T-helper 1 cell (primary cell): ENCODE results near the gene GPR37L1.
"Not testable (repeated sequence)": the region's sequence is repeated elsewhere in the genome, so short reads cannot be mapped to it uniquely, and the experiment has no call there.

Experiments
- DNase-seq, 5 donors: peaks; one replicate each; pipeline ENCODE4 v3.0.0-alpha.2; 2012 to 2020

Gene GPR37L1

GRCh38 chr1:202110977-202111376, 11.7 kb upstream of the GPR37L1 start:
- no peak for DNase-seq

- DNase-seq = not testable (repeated sequence)
Observed at GRCh38 chr1:202111589-202111988, 11.1 kb upstream of the GPR37L1 start.

GRCh38 chr1:202112859-202113689, 9.6 kb upstream of the GPR37L1 start:
- DNase-seq = no peak

- DNase-seq = no peak
Observed at GRCh38 chr1:202113690-202114300, 8.9 kb upstream of the GPR37L1 start.

- DNase-seq = no peak
Observed at GRCh38 chr1:202116287-202116686, 6.4 kb upstream of the GPR37L1 start.

GRCh38 chr1:202117898-202118371, 4.8 kb upstream of the GPR37L1 start:
- no peak for DNase-seq

DNA sequence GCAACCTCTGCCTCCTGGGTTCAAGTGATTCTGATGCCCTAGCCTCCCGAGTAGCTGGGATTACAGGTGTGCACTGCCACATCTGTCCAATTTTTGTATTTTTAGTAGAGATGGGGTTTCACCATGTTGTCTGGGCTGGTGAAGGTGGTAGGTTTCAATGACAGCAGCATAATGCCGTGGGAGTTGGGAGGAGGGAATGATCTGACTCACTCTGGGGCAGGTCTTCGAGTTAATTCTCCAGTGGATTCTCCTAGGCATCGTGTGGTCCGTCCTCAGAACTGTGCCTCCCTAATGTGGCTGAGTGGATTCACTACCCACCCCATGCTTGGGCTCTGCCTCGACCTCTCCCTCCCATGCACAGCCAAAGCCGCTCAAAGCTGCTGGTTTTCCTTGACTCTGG, 1.7 kb upstream of the GPR37L1 start:
- no peak for DNase-seq

- no peak for DNase-seq
Observed at GRCh38 chr1:202123336-202123813, 658 bp downstream of the GPR37L1 start.

DNA sequence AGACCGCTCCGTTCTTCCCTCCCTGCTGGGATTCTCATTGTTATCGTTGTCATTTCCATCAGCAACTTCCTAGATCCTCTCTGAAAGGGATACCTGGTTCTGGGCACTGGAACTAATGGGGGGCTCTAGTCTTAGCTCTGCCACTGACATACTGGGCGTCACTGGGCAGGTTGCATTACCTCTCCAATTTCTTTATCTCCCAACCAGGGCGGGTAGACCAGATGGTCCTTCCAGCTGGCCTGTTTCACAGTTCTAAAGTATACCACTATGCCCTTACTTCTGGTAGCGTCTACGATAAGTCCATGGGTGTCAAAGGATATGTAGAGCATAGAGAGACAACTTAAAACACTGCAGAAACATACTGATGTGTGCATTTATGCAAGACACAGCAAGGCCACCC, 1.4 kb downstream of the GPR37L1 start:
- no peak for DNase-seq

DNA sequence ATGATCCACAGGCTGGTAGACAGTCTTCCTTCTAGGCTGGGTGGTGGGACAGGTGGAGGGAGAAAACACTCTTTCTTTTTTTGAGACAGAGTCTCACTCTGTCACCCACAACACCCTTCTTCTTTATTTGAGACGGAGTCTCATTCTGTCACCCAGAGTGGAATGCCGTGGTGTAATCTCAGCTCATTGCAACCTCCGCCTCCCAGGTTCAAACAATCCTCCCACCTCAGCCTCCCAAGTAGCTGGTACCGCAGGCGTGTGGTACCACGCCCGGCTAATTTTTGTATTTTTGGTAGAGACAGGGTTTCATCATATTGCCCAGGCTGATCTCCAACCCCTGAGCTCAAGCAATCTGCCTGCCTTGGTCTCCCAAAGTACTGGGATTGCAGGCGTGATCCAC, 2.9 kb downstream of the GPR37L1 start:
- no peak for DNase-seq

- DNase-seq = no peak
Observed at GRCh38 chr1:202126426-202126825, 3.7 kb downstream of the GPR37L1 start.

DNA sequence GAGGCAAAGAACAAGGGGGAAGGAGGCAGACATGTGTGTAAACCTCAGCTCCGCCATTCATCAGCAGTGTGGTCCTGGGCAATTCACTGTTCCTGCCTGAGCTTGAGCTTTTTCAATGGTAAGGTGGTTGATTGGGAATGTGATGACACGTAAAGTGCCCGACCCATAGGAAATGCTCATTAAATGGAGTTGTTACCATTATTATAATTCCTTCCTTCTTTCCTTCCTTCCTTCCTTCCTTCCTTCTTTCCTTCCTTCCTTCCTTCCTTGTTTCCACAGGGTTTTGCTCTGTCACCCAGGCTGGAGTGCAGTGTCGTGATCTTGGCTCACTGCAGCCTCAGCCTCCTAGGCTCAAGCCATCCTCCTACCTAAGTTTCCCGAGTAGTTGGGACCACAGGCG, 4.3 kb downstream of the GPR37L1 start:
- DNase-seq = no peak

- DNase-seq = no peak
Observed at GRCh38 chr1:202127836-202128622, 5.3 kb downstream of the GPR37L1 start.

DNA sequence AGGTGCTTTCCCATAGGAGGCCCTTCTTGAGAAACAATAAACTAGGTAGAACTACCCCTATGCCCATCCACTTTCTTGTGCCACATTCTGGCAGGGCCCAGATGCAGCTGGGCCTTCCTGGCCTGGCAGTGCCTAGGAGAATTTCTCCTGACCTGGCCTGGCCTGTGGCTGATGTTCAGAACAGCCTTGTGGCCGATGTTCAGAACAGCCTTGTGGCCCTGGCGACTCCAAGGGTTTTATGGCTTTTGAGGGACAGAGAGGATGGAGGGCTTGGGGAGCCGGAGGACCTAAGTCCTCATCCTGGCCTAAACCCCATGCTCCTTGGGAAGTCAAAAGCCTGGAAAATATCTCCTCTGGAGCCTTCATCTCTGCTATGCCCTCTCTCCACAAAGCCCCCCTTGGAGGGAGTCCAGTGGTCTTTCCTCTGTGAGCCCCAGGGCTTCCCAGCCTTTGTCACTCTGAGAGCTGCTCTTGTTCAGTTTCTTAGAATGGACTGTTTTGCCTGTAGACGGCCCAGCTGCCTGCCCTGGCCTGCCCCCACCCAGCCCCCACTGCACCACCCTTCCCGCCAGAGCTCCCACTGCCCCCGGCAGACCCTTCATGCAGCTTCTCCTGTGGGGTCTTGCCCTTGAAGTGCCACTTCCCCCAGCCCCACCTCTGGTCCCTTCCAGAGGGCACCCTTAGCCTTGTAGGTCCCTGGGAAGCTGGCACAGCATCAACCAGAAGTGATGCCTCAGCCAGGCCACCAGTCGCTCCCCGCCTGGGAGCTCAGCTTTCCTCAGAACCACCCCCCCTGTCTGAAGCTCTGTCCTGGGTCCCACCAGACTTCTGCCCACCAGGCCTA, 7.0 kb downstream of the GPR37L1 start:
- DNase-seq = no peak

DNA sequence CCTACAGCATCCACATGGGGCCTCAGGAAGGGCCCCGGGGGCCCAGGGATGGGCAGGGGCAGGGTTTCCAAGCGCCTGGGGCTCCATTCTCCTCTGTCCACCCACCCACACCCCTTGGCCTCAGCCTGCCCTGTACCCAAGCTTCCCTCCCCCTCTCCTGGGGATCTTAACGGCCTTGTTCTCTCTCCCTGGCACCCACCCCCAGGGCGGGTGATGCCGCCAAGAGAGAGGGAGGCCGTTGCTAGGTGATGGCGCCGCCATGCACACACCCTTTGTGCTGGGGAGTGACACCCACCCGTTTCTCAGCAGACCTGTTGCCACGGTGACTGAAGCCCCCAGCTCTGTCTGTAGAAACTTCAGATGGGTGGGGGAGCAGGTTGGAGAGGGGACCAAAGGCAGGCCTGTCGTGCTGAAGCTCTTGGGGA, 7.6 kb downstream of the GPR37L1 start:
- DNase-seq = no peak

DNA sequence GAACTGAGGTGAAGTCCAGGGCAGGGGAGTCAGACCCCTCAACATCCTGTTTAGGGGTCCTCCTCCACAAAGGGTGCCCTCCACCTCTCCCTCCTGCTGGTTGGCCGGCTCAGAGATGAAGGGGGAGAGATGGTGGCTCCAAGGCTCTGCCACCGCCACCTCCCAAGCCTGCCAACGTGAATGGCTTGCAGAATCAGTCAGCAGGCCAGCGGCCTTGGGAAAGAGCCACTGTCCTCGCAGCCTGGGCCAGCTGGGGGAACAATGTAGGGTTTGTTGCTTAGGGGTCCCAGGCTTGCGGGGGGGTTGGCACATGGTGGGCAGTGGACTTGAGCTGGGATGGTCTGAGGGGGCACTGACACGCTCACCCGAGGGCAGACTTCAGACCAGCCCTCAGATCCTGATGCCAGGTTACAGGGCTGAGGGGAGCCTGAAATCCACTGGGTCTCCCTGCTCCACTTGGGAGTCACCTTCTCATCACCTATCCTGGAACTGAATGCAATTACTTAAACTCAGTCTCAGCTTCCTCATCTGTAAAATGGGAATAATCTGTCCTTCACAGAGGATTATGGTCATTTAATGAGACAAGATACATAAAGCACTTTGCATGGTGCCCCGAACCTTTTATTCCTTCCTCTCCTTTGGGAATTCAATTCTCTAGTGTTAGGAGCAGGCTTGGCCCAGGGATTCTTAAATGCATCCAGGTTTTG, 8.3 kb downstream of the GPR37L1 start:
- no peak for DNase-seq

- no peak for DNase-seq
Observed at GRCh38 chr1:202131956-202132821, 9.5 kb downstream of the GPR37L1 start.

DNA sequence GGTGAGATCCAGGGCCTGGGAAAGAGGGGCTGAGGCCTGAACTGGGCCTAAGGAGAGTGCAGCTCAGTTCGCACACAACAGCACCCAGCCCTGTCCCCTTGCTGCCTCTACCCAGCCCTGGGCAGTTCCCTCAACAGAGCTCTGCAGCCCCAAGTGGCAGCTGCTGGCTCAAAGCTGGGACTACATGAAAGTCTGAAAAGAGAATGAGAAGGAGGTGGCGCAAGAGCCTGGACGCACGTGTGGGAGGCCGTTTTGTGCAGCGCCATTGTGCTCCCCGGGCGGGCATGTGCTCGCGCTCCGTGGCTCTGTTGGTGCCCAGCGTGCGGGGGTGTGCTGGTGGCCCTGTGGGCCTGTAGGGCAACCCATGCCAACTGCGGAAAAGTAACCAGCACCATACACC, 10.3 kb downstream of the GPR37L1 start:
- no peak for DNase-seq

DNA sequence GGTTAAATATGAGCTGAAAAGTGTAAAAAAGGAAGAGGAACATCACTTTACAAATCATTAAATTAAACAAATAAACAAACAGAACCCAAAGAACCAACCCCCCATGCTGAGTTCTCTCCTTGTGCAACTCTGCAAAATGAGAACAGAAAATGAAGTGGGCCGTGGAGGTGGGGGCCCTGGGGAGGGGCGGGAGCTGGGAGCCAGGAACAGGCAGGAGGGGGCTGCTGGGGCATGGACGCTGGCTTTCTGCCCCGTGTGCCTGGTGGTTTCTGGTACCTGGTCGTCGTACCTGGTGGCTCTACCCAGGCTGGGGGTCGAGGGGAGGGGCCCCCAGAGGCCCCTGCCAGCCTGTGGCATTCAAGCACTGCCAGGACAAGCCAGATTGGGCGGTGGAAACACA, 10.8 kb downstream of the GPR37L1 start:
- no peak for DNase-seq

GRCh38 chr1:202133989-202134388, 11.3 kb downstream of the GPR37L1 start:
- no peak for DNase-seq
